Tibial nerve (tissue), 4 donors: ENCODE data around the gene RNU5B-1. TPM values are rescaled to one million over a fixed set of nuclear protein-coding genes. Genes with fewer than 3 reads are reported as not detected.

Experiments
- DNase-seq, 2 donors: peaks; one replicate each; pipeline ENCODE4 v3.0.0-alpha.2; 2019; ENCODE audit warnings: low spot score in 2 of 2
- H3K27ac ChIP-seq, 4 donors: fragments of 200-600 bp; sonication (generic) in 3 of 4; one replicate each; pipeline ENCODE4 v1.5.1; 2017 to 2019; ENCODE audit warnings: mild to moderate bottlenecking in 1 of 4
- H3K27me3 ChIP-seq, 2 donors: fragments of 200-600 bp; sonication (generic) in 1 of 2; one replicate each; pipeline versions ENCODE4 v1.5.1 to v1.6.0; 2017 to 2019
- H3K36me3 ChIP-seq, 3 donors: fragments of 200-600 bp; sonication (generic); one replicate each; pipeline ENCODE4 v1.5.1; 2018 to 2019
- H3K4me1 ChIP-seq, 4 donors: fragments of 200-600 bp; sonication (generic) in 3 of 4; one replicate each; pipeline ENCODE4 v1.5.1; 2017 to 2019
- H3K4me3 ChIP-seq, 4 donors: fragments of 200-600 bp; sonication (generic) in 3 of 4; one replicate each; pipeline ENCODE4 v1.5.1; 2017 to 2019; ENCODE audit warnings: mild to moderate bottlenecking in 1 of 4, moderate library complexity in 1 of 4
- H3K9me3 ChIP-seq, 4 donors: fragments of 200-600 bp; sonication (generic) in 3 of 4; one replicate each; pipeline ENCODE4 v1.5.1; 2017 to 2019
- EP300 ChIP-seq, 2 donors: sonication (generic); formaldehyde crosslinking; IDR thresholded peaks; one replicate each; pipeline ENCODE4 v1.6.1; 2017; ENCODE audit warnings: antibody characterized with exemption in 2 of 2, mild to moderate bottlenecking in 1 of 2
- POLR2A ChIP-seq, 2 donors: fragments of 450-650 bp; IDR thresholded peaks; one replicate each; pipeline ENCODE4 v1.6.1; 2017; ENCODE audit warnings: antibody characterized with exemption in 2 of 2, mild to moderate bottlenecking in 2 of 2, moderate library complexity in 2 of 2
- WGBS, 2 donors: methylation state at CpG; one replicate each; pipeline ENCODE4 v1.1.5; 2018; 5-methylcytosine and 5-hydroxymethylcytosine counted together
- total RNA-seq, 4 donors: library from RNA; depleted of rRNA; stranded (reverse); fragments of >200 nt; gene quantifications; one replicate each; pipeline ENCODE4 v1.1.0, GENCODE V29; 2016
- TF ChIP-seq, protein P1 (sequence below), 5 experiments: fragments of 200-600 bp in 3 of 5; fragments of 450-650 bp in 2 of 5; sonication (generic) in 3 of 5; IDR thresholded peaks; one replicate each; pipeline ENCODE4 v1.5.1; 2016 to 2019; ENCODE audit warnings: antibody characterized with exemption in 5 of 5, mild to moderate bottlenecking in 3 of 5, moderate library complexity in 2 of 5

Gene RNU5B-1
- total RNA-seq: not detected

DNA sequence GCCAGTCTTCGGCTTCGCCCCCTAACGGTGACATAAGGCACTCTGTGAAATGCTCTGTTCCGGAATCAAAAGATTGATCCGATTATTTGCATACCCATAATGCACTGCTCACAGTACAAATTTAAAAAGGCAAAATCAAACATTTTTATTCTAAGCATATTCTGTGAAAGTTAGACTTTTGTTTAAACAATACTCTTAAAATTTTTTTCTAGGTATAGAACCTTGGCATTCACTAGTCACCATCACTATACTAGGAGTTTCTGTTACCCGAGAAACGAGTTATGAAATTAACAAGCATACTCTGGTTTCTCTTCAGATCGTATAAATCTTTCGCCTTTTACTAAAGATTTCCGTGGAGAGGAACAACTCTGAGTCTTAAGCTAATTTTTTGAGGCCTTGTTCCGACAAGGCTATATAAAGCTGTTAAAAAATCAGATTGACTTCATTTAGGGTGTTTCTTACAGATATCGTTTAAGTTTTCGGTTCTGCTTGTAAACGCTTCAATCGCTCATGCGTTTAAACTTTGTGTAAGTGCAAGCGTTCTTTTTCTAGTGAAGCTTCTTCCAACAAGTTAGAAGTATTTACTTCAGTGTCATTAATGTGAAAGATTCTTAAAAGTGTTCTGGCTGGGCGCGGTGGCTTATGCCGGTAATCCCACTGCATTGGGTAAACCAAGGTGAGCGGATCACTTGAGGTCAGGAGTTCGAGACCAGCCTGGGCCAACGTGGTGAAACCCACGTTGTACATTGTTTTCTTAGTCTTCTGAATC is at the start of gene RNU5B-1:
Gene RNU5B-1, plus strand, starts transcription at position 297 of the 769 bp plus-strand sequence.
- DNase-seq: peak; percentile 46 to 79
- Histone ChIP-seq H3K27ac (peak within 1 kb of the TSS; percentile 81 to 94 (median 85)), H3K4me3 (peak within 1 kb of the TSS; percentile 32 to 67 (median 52)), H3K9me3 (no peaks in the 10 kb centered on the region), H3K36me3 (no peaks in the 10 kb centered on the region), H3K27me3 (no peaks in the 10 kb centered on the region), H3K4me1 (peaks cover 0 to 17% (median 5%) of the 10 kb centered on the region in 4 donors)
- peak; percentile 89 to 98 for TF ChIP-seq EP300 (IDR thresholded peaks at IDR 0.05)
- TF ChIP-seq POLR2A (IDR thresholded peaks at IDR 0.05): peak; percentile 94
- TF ChIP-seq, protein P1, sequence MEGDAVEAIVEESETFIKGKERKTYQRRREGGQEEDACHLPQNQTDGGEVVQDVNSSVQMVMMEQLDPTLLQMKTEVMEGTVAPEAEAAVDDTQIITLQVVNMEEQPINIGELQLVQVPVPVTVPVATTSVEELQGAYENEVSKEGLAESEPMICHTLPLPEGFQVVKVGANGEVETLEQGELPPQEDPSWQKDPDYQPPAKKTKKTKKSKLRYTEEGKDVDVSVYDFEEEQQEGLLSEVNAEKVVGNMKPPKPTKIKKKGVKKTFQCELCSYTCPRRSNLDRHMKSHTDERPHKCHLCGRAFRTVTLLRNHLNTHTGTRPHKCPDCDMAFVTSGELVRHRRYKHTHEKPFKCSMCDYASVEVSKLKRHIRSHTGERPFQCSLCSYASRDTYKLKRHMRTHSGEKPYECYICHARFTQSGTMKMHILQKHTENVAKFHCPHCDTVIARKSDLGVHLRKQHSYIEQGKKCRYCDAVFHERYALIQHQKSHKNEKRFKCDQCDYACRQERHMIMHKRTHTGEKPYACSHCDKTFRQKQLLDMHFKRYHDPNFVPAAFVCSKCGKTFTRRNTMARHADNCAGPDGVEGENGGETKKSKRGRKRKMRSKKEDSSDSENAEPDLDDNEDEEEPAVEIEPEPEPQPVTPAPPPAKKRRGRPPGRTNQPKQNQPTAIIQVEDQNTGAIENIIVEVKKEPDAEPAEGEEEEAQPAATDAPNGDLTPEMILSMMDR (IDR thresholded peaks at IDR 0.05): peak; percentile 76 to 95 (median 87)
- 1% methylated on average over 24 of the region's 24 CpGs for WGBS, 2 donors

DNA sequence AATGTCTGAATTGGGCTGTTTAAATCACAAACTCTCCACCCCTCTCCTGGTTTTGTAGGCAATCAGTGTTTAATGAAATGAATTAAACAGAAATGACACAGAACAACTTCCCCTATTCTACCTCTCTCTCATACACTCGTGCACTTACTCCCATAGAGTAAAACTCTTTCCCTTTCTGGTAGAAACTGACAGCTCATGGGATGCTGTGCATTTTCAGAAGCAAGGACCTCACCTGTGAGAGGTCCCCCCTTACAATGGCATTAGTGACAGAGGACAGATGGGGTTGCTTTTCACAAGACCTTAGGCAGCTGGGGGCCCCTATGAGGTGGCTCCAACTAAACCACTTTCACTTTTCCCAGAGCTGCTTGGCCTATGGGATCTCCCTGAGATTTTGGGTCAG is 49.7 kb upstream of the RNU5B-1 start:
- TF ChIP-seq, protein P1 (IDR thresholded peaks at IDR 0.05): no peak
- TF ChIP-seq POLR2A (IDR thresholded peaks at IDR 0.05): no peak
- no peak for TF ChIP-seq EP300 (IDR thresholded peaks at IDR 0.05)
- H3K4me3 ChIP-seq: no peak overlapping the region
- no peaks in the 10 kb centered on the region for H3K27me3 ChIP-seq
- peaks cover 0 to 50% (median 0%) of the 10 kb centered on the region in 3 donors for H3K36me3 ChIP-seq
- H3K4me1 ChIP-seq: peaks cover 0 to 27% (median 3%) of the 10 kb centered on the region in 4 donors
- WGBS, 2 donors: 57 to 58% methylated on average over 1 of the region's 1 CpG
- H3K9me3 ChIP-seq: no peaks in the 10 kb centered on the region
- no peak overlapping the region for H3K27ac ChIP-seq
- DNase-seq: no peak

DNA sequence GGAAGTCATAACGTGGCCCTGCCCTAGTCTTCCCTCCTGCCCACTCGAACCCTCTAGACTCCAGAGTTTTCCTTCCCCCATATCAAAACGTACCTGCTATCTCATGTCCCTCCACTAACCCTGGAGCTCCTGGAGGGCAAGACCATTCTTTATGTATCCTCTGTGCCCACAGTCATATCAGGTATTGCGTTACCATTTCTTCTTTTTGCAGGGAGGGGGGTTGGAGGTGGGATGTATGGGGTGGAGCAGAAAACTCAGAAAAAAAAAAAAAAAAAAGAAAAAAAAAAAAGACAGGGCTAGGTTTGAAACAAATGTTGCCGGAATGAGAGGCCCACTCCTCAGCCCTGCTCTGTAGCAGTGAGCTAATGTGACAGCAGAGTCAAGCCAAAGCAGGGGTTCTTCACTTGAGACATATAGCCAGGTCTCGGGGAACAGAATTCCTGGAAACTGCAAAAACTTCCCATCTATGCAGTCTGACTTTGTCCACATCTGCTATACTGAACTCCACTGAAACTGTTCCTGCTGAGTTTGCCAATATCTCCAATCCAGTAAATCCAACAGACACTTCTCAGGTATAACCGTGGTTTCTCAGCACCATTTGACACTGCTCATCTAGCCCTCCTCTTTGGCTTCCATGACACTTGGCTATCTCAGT is 48.9 kb upstream of the RNU5B-1 start:
- Histone ChIP-seq H3K9me3 (no peaks in the 10 kb centered on the region), H3K4me1 (peaks cover 0 to 26% (median 3%) of the 10 kb centered on the region in 4 donors), H3K27me3 (no peaks in the 10 kb centered on the region), H3K27ac (peak overlapping the region in 1 of 4 donors; percentile 7), H3K4me3 (no peak overlapping the region), H3K36me3 (peaks cover 0 to 58% (median 8%) of the 10 kb centered on the region in 3 donors)
- no peak for DNase-seq
- TF ChIP-seq, protein P1 (IDR thresholded peaks at IDR 0.05): no peak
- TF ChIP-seq EP300 (IDR thresholded peaks at IDR 0.05) (no peak), POLR2A (IDR thresholded peaks at IDR 0.05) (no peak)
- 92 to 95% methylated on average over 7 of the region's 7 CpGs for WGBS, 2 donors

DNA sequence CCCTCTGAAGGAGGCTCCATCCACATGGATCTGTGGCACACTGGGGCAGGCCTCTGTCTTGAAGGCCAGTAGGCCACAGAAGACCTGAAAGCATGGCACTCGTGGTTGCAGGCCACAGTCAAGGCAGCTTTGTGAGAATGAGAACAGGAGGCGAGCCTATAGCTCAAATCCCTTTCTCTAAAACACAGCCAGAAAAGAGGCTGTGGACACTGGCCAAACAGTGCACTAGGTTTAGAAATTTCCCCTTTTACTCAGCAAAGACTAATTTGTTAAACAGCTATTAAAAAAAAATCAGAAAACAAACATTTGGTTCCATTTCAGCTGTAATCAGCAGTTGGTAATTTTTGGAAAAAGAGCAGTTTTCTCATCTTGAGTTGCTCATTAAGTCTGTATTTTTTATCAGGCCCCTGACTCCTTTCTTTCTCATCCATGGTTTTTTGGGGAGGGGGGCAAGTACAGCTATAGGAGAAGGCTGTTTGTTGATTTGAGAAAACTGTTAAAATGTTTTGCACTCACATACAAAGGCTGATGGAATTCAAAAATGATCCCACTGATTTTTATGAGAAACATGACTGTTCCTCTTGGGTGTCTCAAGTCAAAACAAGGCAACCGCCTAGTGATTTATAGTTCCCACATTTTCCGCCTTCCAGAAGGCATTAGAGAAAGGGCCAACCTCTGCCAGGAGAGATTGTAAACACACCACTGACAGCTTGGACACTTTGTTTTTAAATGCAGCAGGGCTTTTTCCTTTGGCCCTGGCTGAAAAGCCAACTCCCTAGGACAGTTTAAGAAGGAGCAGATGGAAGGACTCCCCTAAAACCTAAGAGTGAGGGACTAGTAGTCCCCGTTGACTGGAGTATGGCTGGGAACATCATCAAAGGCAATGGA is 45.9 kb upstream of the RNU5B-1 start:
- no peak for DNase-seq
- TF ChIP-seq, protein P1 (IDR thresholded peaks at IDR 0.05): no peak
- TF ChIP-seq EP300 (IDR thresholded peaks at IDR 0.05): peak in 1 of 2 donors; percentile 30
- no peak for TF ChIP-seq POLR2A (IDR thresholded peaks at IDR 0.05)
- H3K27me3 ChIP-seq: no peaks in the 10 kb centered on the region
- WGBS, 2 donors: 55 to 63% methylated on average over 5 of the region's 5 CpGs
- H3K36me3 ChIP-seq: peaks cover 0 to 79% (median 10%) of the 10 kb centered on the region in 3 donors
- H3K4me1 ChIP-seq: peaks cover 0 to 26% (median 3%) of the 10 kb centered on the region in 4 donors
- H3K9me3 ChIP-seq: no peaks in the 10 kb centered on the region
- peak overlapping the region in 3 of 4 donors; percentile 58 to 77 (median 73) for H3K27ac ChIP-seq
- H3K4me3 ChIP-seq: no peak overlapping the region
